Gastrocnemius medialis (tissue), 4 donors: ENCODE data around the gene NPS.

ENCODE experiments used
- POLR2A ChIP-seq, 2 donors: fragments of 450-650 bp; IDR thresholded peaks; one replicate each; pipeline ENCODE4 v1.6.1; 2017; ENCODE audit warnings: antibody characterized with exemption in 2 of 2, mild to moderate bottlenecking in 2 of 2, moderate library complexity in 2 of 2
- TF ChIP-seq, protein P1 (sequence below), 5 experiments: fragments of 450-650 bp in 3 of 5; fragments of 200-600 bp in 2 of 5; sonication (generic) in 2 of 5; IDR thresholded peaks in 4 of 5; conservative IDR thresholded peaks in 1 of 5; 1 replicate in 4 of 5; 2 replicates in 1 of 5; pipeline ENCODE4 v1.5.1; 2016 to 2019; ENCODE audit warnings: antibody characterized with exemption in 5 of 5, mild to moderate bottlenecking in 3 of 5, moderate library complexity in 3 of 5

DNA sequence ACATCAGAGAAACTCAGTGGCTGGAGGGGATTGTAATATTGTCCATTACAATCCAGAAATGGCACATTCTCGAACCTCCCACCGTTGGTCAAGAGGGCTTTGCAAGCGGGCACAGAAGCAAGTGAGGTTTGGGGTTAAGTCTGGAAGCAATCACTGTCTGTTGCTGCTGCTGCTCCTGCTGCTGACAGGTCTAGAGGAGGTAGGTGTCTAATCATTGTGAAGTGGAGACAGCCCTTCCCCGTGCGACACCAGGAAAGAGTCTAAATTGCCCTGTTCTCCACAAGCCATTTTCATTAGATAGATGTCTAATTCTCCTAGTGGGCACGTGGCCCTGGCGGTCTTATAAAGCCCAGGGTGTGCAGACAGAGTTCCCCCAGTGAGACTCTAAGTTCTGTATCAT, 43.5 kb downstream of the NPS start:
- no peak for TF ChIP-seq POLR2A (IDR thresholded peaks at IDR 0.05)
- TF ChIP-seq, protein P1, sequence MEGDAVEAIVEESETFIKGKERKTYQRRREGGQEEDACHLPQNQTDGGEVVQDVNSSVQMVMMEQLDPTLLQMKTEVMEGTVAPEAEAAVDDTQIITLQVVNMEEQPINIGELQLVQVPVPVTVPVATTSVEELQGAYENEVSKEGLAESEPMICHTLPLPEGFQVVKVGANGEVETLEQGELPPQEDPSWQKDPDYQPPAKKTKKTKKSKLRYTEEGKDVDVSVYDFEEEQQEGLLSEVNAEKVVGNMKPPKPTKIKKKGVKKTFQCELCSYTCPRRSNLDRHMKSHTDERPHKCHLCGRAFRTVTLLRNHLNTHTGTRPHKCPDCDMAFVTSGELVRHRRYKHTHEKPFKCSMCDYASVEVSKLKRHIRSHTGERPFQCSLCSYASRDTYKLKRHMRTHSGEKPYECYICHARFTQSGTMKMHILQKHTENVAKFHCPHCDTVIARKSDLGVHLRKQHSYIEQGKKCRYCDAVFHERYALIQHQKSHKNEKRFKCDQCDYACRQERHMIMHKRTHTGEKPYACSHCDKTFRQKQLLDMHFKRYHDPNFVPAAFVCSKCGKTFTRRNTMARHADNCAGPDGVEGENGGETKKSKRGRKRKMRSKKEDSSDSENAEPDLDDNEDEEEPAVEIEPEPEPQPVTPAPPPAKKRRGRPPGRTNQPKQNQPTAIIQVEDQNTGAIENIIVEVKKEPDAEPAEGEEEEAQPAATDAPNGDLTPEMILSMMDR (IDR thresholded peaks at IDR 0.05 in 4 of 5, conservative IDR thresholded peaks at IDR 0.05 in 1 of 5) = no peak
